ENCODE results near the gene DIPK1B.

Gene DIPK1B

DNA sequence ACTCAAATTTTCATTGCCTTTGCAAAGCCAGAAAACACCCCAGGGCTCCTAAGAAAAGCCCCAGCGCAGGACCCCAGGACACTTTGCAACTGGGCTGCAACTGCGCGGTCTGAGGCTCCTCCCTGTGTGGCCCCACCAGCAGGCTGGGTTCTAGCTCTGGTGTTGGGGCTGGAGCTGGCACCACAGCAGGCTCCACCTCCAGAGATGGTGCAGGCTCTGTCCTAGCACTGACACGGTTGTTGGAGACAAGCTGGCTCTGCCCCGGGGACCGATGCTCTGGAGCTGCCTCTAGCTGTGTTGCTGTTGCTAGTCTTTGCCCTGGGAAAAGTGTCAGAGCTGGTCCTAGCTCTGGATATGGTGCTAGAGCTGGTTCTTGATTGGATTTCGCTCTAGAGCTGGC lies 16.8 kb downstream of the DIPK1B start:
- peak overlapping the region; percentile 61 for H3K9ac ChIP-seq (ENCODE audit: low read length)
- peaks cover 28% of the 10 kb centered on the region for H3K4me1 ChIP-seq (ENCODE audit: control insufficient read depth, insufficient read depth, low read length)
- H3K27me3 ChIP-seq (ENCODE audit: control insufficient read depth, insufficient read depth, low read length): no peaks in the 10 kb centered on the region
- H3K4me3 ChIP-seq (ENCODE audit: low read length): no peak overlapping the region
- peaks cover 14% of the 10 kb centered on the region for H3K36me3 ChIP-seq (ENCODE audit: control insufficient read depth, insufficient read depth, low read length)
- H3K9me3 ChIP-seq (ENCODE audit: control insufficient read depth, low read length): no peaks in the 10 kb centered on the region

DNA sequence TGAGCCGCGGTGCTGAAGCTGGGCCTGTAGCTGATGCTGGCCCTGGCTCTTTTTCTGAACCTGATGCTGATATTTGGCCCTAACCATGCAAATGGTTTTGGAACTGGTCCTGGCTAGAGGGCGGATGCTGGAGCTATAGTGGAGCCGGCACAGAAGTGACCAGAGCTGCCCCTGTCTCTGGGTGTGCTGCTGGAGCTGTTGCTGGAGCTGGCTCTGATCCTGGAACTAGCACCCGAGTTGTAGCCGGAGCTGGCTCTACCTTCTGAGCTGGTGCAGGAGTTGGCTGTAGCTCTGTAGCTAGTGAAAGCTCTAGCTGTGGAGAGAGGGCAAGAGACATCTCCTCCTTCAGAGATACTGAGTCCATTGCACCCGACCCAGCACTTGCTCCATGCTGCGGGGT lies 17.6 kb downstream of the DIPK1B start:
- no peak overlapping the region for H3K9ac ChIP-seq (ENCODE audit: low read length)
- no peaks in the 10 kb centered on the region for H3K27me3 ChIP-seq (ENCODE audit: control insufficient read depth, insufficient read depth, low read length)
- H3K4me1 ChIP-seq (ENCODE audit: control insufficient read depth, insufficient read depth, low read length): peaks cover 28% of the 10 kb centered on the region
- H3K4me3 ChIP-seq (ENCODE audit: low read length): no peak overlapping the region
- H3K36me3 ChIP-seq (ENCODE audit: control insufficient read depth, insufficient read depth, low read length): peaks cover 14% of the 10 kb centered on the region
- no peaks in the 10 kb centered on the region for H3K9me3 ChIP-seq (ENCODE audit: control insufficient read depth, low read length)

DNA sequence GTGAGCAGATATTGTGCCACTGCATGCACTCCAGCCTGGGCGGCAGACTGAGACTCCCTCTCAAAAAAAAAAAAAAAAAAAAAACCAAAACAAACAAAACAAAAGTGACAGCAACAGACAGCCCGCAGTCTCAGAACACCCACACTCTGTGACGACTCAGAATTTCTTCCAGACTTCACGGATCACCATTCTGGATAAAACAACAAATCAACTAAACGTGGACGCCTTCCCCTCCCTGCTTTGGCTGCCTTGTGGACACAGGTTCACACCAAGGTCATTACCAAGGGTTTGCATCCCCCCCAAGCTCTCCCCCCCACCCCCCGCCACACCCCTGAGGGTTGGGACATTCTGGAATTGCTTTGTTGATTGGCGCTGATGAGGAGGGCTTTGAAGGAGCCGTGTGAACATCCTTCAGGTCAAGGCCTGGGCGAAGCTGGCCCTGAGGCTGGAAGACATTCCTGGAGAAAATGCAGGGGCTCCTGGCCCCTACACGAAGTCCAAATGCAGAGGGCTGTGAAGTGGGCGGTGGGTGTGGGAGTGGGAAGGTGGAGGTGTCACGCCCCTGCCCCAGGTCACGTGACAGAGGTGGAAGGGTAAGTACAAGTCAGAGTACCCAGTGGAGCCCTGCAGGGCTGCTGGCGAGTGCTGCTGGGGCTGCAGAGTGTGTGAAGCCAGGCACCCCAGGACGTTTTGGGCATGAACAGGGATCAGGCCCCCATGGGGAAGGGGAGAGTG lies 20.2 kb downstream of the DIPK1B start:
- Histone ChIP-seq H3K9me3 (ENCODE audit: control insufficient read depth, low read length) (no peaks in the 10 kb centered on the region), H3K36me3 (ENCODE audit: control insufficient read depth, insufficient read depth, low read length) (no peaks in the 10 kb centered on the region), H3K27me3 (ENCODE audit: control insufficient read depth, insufficient read depth, low read length) (no peaks in the 10 kb centered on the region), H3K4me1 (ENCODE audit: control insufficient read depth, insufficient read depth, low read length) (peaks cover 5% of the 10 kb centered on the region), H3K9ac (ENCODE audit: low read length) (no peak overlapping the region), H3K4me3 (ENCODE audit: low read length) (no peak overlapping the region)

DNA sequence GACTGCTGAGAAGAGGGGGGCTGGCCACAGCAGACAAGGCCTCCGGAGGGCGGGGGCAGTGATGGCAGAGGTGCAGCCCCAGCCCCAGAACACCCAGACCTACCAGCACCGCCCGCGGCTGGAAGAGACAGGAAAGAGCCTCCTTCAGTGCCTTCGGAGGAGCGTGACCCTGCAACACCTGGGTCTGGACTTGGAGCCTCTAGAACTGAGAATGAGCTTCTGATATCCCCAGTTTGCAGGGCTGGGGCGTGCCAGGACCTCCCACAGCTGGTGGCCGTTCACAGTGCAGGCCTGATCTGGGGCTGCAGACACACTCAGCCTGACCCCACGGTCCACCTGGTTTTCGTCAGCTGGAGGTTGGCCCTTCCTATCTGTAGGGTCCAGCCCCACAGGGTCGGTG lies 21.2 kb downstream of the DIPK1B start:
- no peaks in the 10 kb centered on the region for H3K9me3 ChIP-seq (ENCODE audit: control insufficient read depth, low read length)

DNA sequence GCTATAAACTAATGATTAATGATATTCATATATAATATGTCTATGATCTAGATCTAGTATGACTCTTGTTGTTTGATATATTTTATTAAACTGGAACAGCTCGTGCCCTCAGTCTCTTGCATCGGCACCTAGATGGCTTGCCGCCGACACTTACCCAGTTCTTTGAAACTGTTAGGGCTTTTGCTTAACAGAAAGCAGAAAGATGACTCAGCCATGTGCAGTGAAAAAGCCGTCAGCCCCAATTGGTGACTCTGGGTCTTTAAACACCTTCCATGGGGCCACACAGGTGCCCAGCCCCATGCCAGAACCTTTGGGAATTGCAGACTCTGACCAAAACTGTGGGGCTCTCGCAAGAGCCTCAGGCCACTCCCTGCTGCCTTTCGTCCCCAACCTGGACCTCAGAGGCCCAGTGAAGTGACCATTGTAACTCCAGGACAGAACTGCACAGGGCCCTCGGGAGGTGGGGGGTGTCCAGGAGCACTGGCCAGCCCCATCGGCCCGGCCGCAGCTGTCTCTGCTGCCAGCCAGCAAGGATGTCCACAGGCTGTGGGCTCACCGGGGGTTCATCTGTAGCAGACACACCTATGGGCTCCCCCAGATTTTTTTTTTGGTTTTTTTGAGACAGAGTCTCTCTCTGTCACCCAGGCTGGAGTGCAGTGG lies 22.6 kb downstream of the DIPK1B start:
- no peaks in the 10 kb centered on the region for H3K36me3 ChIP-seq (ENCODE audit: control insufficient read depth, insufficient read depth, low read length)
- H3K27me3 ChIP-seq (ENCODE audit: control insufficient read depth, insufficient read depth, low read length): peaks cover 2% of the 10 kb centered on the region
- H3K9me3 ChIP-seq (ENCODE audit: control insufficient read depth, low read length): no peaks in the 10 kb centered on the region
- no peak overlapping the region for H3K4me3 ChIP-seq (ENCODE audit: low read length)
- H3K4me1 ChIP-seq (ENCODE audit: control insufficient read depth, insufficient read depth, low read length): no peaks in the 10 kb centered on the region
- no peak overlapping the region for H3K9ac ChIP-seq (ENCODE audit: low read length)

More for the DNA sequence above, 21.2 kb downstream of the DIPK1B start:
- no peaks in the 10 kb centered on the region for H3K36me3 ChIP-seq (ENCODE audit: control insufficient read depth, insufficient read depth, low read length)
- H3K4me3 ChIP-seq (ENCODE audit: low read length): no peak overlapping the region
- no peak overlapping the region for H3K9ac ChIP-seq (ENCODE audit: low read length)
- no peaks in the 10 kb centered on the region for H3K27me3 ChIP-seq (ENCODE audit: control insufficient read depth, insufficient read depth, low read length)
- peaks cover 5% of the 10 kb centered on the region for H3K4me1 ChIP-seq (ENCODE audit: control insufficient read depth, insufficient read depth, low read length)

DNA sequence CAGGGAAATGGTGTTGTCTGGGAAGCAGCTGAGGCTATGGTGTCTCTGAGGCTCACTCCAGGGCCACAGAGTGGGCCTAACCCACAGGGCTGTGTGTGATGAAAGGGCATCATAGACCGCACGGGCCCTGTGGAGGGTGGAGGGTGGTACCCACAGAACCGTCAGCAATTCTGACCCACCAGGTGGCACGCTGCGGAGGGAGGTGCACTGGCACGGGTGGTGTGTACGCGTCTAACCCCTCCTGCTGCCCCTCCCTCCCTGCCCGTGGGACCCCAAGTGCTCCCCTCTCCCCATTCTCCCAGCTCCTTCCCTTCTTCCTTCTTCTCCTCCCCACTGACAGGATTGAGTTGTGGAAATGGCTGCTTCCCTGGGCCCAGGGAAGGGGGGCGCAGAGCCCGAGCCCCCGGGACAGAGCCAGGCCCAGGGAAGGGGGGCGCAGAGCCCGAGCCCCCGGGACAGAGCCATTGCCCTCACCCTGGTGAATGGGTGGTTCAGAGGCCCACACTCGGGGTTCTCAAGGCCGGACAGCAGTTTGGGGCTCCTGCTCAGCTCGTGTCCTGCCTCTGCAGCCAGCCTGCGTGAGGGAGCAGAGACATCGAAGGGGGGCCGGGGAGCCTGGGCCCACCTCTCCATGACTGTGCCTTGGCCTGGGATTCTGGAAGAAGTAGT lies 23.6 kb downstream of the DIPK1B start:
- no peaks in the 10 kb centered on the region for H3K36me3 ChIP-seq (ENCODE audit: control insufficient read depth, insufficient read depth, low read length)
- H3K4me1 ChIP-seq (ENCODE audit: control insufficient read depth, insufficient read depth, low read length): no peaks in the 10 kb centered on the region
- H3K4me3 ChIP-seq (ENCODE audit: low read length): no peak overlapping the region
- no peak overlapping the region for H3K9ac ChIP-seq (ENCODE audit: low read length)
- H3K9me3 ChIP-seq (ENCODE audit: control insufficient read depth, low read length): no peaks in the 10 kb centered on the region
- peaks cover 11% of the 10 kb centered on the region for H3K27me3 ChIP-seq (ENCODE audit: control insufficient read depth, insufficient read depth, low read length)

DNA sequence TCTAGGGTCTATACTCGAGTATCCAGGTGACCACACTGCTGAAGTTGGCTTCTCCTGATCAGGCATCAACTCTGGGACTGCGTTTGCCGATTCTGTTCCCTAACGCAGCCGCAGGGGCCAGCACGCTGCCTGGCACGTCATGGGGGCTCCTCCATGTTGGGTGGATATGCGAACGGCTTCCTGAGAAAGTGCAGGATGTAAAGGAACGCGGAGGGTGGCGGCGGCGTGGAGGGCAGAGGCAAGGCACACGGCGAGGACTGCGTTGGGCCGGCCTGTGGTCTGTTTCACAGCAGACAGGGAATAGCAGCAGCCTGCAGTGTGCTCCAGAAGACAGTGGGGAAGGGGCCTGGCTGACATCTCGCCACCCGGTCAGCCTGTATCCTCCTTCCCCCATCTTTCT lies 26.6 kb downstream of the DIPK1B start:
- Histone ChIP-seq H3K4me3 (ENCODE audit: low read length) (no peak overlapping the region), H3K36me3 (ENCODE audit: control insufficient read depth, insufficient read depth, low read length) (no peaks in the 10 kb centered on the region), H3K9me3 (ENCODE audit: control insufficient read depth, low read length) (no peaks in the 10 kb centered on the region), H3K4me1 (ENCODE audit: control insufficient read depth, insufficient read depth, low read length) (peaks cover 12% of the 10 kb centered on the region), H3K9ac (ENCODE audit: low read length) (no peak overlapping the region), H3K27me3 (ENCODE audit: control insufficient read depth, insufficient read depth, low read length) (peaks cover 40% of the 10 kb centered on the region)

DNA sequence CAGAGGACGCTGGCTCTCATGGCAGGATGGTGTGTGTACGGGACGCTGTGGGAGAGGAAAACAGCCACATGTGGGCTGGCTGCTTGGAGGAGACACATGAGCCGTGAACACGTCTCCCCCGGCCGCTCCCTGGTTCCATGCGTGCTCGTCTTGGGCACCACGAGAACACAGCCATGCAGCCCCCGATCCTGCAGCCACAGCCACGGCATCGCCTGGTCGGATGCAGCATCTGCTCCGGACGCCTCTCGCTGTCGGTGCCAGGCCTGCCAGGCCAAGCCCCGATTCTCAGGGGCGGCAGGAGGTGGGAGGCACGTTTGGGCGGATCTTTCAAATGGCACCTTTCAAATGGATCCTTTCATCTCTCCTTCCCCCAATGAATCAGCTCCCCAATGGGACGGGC lies 27.1 kb downstream of the DIPK1B start:
- H3K4me3 ChIP-seq (ENCODE audit: low read length): no peak overlapping the region
- no peaks in the 10 kb centered on the region for H3K9me3 ChIP-seq (ENCODE audit: control insufficient read depth, low read length)
- no peaks in the 10 kb centered on the region for H3K36me3 ChIP-seq (ENCODE audit: control insufficient read depth, insufficient read depth, low read length)
- peaks cover 12% of the 10 kb centered on the region for H3K4me1 ChIP-seq (ENCODE audit: control insufficient read depth, insufficient read depth, low read length)
- peaks cover 40% of the 10 kb centered on the region for H3K27me3 ChIP-seq (ENCODE audit: control insufficient read depth, insufficient read depth, low read length)
- H3K9ac ChIP-seq (ENCODE audit: low read length): no peak overlapping the region

DNA sequence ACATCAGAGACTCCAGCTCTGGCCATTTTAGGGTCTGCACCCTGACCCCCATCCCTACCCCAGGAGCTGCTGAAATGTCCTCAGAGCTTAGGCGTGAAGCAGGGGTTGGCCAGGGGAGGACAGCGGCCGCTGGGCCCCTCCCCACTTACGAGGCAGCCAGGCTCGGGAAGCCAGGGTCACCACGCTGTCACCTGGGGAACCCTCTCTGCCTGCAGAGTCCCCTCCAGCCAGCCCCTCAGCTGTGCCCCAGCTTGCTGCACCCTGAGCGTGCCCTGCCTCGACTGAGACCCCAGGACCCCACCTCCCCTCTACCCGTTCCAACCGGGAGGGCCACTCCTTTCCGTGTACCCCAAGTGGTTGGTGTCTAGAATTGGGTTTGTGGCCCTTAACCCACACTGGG lies 27.7 kb downstream of the DIPK1B start:
- no peak overlapping the region for H3K9ac ChIP-seq (ENCODE audit: low read length)
- H3K36me3 ChIP-seq (ENCODE audit: control insufficient read depth, insufficient read depth, low read length): no peaks in the 10 kb centered on the region
- H3K27me3 ChIP-seq (ENCODE audit: control insufficient read depth, insufficient read depth, low read length): peaks cover 40% of the 10 kb centered on the region
- no peaks in the 10 kb centered on the region for H3K9me3 ChIP-seq (ENCODE audit: control insufficient read depth, low read length)
- no peak overlapping the region for H3K4me3 ChIP-seq (ENCODE audit: low read length)
- peaks cover 12% of the 10 kb centered on the region for H3K4me1 ChIP-seq (ENCODE audit: control insufficient read depth, insufficient read depth, low read length)

DNA sequence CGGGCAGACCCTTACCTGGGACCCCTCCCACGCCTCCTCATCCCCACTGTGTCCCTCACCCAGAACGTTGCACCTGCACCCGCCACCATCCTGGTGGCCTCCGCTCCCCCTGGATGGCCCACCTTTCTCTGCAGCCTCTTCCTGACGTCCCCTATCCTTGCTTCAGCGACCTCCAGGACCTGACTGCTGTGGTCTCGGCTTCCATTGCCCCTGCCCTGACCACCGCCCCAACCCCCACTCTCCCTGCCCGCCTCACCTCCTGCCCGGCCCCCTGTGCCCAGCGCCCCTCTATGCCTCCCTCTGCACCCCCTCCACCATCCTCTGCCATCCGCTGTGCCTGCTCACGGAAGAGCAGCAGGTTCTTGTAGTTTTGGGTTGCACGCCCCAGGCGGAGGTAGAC lies 28.1 kb downstream of the DIPK1B start:
- no peaks in the 10 kb centered on the region for H3K36me3 ChIP-seq (ENCODE audit: control insufficient read depth, insufficient read depth, low read length)
- no peak overlapping the region for H3K4me3 ChIP-seq (ENCODE audit: low read length)
- peaks cover 40% of the 10 kb centered on the region for H3K27me3 ChIP-seq (ENCODE audit: control insufficient read depth, insufficient read depth, low read length)
- no peaks in the 10 kb centered on the region for H3K9me3 ChIP-seq (ENCODE audit: control insufficient read depth, low read length)
- H3K4me1 ChIP-seq (ENCODE audit: control insufficient read depth, insufficient read depth, low read length): peaks cover 12% of the 10 kb centered on the region
- no peak overlapping the region for H3K9ac ChIP-seq (ENCODE audit: low read length)

DNA sequence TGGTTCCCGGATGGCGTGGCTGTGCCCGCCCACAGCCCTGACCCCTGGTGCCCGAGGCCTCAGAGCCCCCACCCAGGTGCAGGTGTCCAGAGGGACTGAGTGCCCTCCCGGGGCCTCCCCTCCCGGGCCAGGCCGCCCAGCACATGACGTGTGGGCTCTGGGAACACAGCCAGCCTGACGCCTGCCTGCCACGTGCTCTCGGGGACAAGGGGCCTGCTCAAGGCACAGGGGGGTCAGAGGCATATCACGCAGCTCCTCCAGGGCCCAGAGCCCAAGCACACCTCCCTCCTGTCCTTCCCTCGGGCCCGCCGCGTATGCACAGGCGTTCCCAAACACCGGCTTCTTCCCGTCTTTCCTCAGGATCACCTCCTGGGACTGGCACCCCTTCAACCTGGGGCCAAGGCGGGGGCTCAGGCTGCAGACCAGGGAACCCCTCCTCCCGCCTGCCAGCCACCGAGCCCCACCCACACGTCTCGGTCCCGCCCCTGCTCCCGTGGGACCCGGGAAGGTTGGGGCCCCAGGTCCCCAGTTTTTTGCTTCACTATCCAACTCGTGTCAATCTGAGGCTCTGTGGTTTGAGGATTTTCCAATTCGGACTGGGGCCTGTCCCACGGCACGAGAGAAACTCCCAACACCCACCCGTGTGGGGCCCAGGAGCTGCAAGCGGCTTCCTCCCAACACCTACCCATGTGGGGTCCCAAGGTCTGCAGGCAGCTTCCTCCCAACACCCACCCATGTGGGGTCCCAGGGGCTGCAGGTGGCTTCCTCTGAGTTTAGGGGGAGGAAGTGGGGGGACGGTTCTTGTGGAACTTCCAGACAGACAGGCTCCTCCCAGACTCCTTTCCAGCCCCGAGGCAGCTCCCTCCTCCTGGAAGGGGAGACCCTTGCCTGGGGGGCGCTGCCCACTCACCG lies 28.9 kb downstream of the DIPK1B start:
- Histone ChIP-seq H3K9me3 (ENCODE audit: control insufficient read depth, low read length) (no peaks in the 10 kb centered on the region), H3K9ac (ENCODE audit: low read length) (no peak overlapping the region), H3K4me1 (ENCODE audit: control insufficient read depth, insufficient read depth, low read length) (peaks cover 12% of the 10 kb centered on the region), H3K4me3 (ENCODE audit: low read length) (no peak overlapping the region), H3K27me3 (ENCODE audit: control insufficient read depth, insufficient read depth, low read length) (peaks cover 40% of the 10 kb centered on the region), H3K36me3 (ENCODE audit: control insufficient read depth, insufficient read depth, low read length) (no peaks in the 10 kb centered on the region)

Data from mucosa of stomach (tissue), 1 donor.